ENCODE results near the gene ITIH1.

Gene ITIH1

GRCh38 chr3:52817221-52817620 is 39.8 kb downstream of the ITIH1 start:
- DNase-seq, result no peak

- no peak for DNase-seq
These were observed 40.5 kb downstream of the ITIH1 start for GRCh38 chr3:52817860-52818259.

GRCh38 chr3:52819936-52820335 is 42.5 kb downstream of the ITIH1 start:
- DNase-seq, result no peak

- no peak for DNase-seq
These were observed 43.3 kb downstream of the ITIH1 start for GRCh38 chr3:52820736-52821135.

GRCh38 chr3:52822363-52822762 is 45.0 kb downstream of the ITIH1 start:
- DNase-seq, result no peak

- no peak for DNase-seq
These were observed 46.6 kb downstream of the ITIH1 start for GRCh38 chr3:52824037-52824436.

GRCh38 chr3:52827441-52827840 is 50.0 kb downstream of the ITIH1 start:
- no peak for DNase-seq

GRCh38 chr3:52827866-52828376 is 50.5 kb downstream of the ITIH1 start:
- DNase-seq, result no peak

GRCh38 chr3:52829482-52829881 is 52.1 kb downstream of the ITIH1 start:
- no peak for DNase-seq

GRCh38 chr3:52829906-52830463 is 52.6 kb downstream of the ITIH1 start:
- no peak for DNase-seq

- DNase-seq, result no peak
These were observed 53.3 kb downstream of the ITIH1 start, which contains the start of gene ITIH4 for GRCh38 chr3:52830535-52831258. Gene ITIH4, minus strand, starts transcription at chr3:52830672. Its CDS starts 30 bp downstream, at chr3:52830642.

- no peak for DNase-seq
These were observed 54.3 kb downstream of the ITIH1 start for GRCh38 chr3:52831500-52832301.

GRCh38 chr3:52833202-52833601 is 55.8 kb downstream of the ITIH1 start:
- DNase-seq, result no peak

- no peak for DNase-seq
These were observed 57.6 kb downstream of the ITIH1 start, which contains the start of gene MUSTN1 for GRCh38 chr3:52834871-52835501. Gene MUSTN1, minus strand, starts transcription at chr3:52835019. Its CDS starts 71 bp downstream, at chr3:52834948.

- no peak for DNase-seq
These were observed 58.5 kb downstream of the ITIH1 start for GRCh38 chr3:52835766-52836470.

- no peak for DNase-seq
These were observed 59.1 kb downstream of the ITIH1 start for GRCh38 chr3:52836471-52836845.

- DNase-seq, result no peak
These were observed 59.6 kb downstream of the ITIH1 start for GRCh38 chr3:52836986-52837385.

- no peak for DNase-seq
These were observed 61.3 kb downstream of the ITIH1 start for GRCh38 chr3:52838561-52839267.

GRCh38 chr3:52839268-52839575 is 61.8 kb downstream of the ITIH1 start:
- DNase-seq, result no peak

- no peak for DNase-seq
These were observed 62.6 kb downstream of the ITIH1 start for GRCh38 chr3:52839892-52840545.

GRCh38 chr3:52841211-52841980 is 64.0 kb downstream of the ITIH1 start:
- no peak for DNase-seq
